Measurements from ENCODE around the gene CACHD1. TPM values are rescaled to one million over a fixed set of nuclear protein-coding genes. Genes with fewer than 3 reads are reported as not detected.

Gene CACHD1
- total RNA-seq, 1 donor from 2014 or later, result 44.6 TPM

DNA sequence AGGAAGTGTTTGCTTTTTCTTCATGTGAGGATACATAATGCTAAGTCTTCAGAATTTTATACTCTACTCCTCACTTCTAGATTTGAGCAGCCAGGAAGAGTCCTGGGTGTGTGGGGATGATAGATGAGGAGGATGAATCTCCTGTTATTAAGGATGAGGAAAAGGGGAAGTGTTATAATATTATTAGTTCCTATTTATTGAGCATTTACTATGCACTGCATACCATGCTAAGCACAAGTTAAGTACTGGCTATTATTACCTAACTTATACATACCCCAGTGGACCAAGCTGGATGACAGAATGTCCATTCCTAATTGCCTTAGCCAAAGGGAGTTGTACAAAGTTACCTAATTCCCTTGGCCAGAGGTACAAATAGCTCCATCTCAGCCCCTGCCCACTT, 19.8 kb downstream of the CACHD1 start:
- DNase-seq (ENCODE audit: extremely low spot score, unreplicated experiment), result no peak
- H3K4me1 Mint-ChIP-seq (ENCODE audit: unreplicated experiment), result peaks cover 56% of the 10 kb centered on the region
- H3K4me3 Mint-ChIP-seq, result peak overlapping the region; percentile 52
- peaks cover 4% of the 10 kb centered on the region for H3K9me3 Mint-ChIP-seq
- H3K27ac Mint-ChIP-seq, result no peak overlapping the region
- peaks cover 6% of the 10 kb centered on the region for H3K36me3 Mint-ChIP-seq
- TF ChIP-seq, protein P1, sequence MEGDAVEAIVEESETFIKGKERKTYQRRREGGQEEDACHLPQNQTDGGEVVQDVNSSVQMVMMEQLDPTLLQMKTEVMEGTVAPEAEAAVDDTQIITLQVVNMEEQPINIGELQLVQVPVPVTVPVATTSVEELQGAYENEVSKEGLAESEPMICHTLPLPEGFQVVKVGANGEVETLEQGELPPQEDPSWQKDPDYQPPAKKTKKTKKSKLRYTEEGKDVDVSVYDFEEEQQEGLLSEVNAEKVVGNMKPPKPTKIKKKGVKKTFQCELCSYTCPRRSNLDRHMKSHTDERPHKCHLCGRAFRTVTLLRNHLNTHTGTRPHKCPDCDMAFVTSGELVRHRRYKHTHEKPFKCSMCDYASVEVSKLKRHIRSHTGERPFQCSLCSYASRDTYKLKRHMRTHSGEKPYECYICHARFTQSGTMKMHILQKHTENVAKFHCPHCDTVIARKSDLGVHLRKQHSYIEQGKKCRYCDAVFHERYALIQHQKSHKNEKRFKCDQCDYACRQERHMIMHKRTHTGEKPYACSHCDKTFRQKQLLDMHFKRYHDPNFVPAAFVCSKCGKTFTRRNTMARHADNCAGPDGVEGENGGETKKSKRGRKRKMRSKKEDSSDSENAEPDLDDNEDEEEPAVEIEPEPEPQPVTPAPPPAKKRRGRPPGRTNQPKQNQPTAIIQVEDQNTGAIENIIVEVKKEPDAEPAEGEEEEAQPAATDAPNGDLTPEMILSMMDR (conservative IDR thresholded peaks at IDR 0.05), result no peak
- peaks cover 3% of the 10 kb centered on the region for H3K27me3 Mint-ChIP-seq

DNA sequence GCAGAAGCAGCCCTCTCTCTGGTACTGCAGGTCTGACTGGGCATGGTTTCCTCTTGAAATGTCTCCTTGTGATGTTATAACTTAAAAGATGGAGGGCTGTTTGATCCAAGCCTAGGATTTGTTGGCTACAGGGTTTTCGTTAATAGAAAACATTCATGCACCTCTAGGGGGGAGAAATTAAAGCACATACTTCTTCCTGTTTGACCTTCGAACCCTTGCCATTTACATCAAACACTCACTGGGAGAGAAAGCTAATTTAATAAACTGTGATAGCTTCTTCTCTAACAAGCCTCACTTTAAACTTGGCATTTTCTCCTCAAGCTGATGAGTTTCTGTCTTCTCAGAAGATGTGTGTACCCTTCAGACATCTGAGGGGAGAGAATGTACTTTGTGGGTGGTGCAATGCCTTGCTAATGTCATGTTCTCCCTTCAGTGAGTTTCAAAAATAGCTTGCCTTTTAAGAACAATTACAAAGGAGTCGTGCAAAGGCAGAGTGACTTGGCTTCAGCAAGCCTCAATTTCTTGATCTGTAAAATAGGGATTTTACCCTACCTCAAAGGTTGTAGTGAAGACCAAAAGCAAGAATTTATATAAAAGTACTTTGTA, 20.4 kb downstream of the CACHD1 start:
- Mint-ChIP-seq H3K27me3 (peaks cover 3% of the 10 kb centered on the region), H3K4me1 (ENCODE audit: unreplicated experiment) (peaks cover 53% of the 10 kb centered on the region), H3K27ac (no peak overlapping the region), H3K36me3 (peaks cover under 1% of the 10 kb centered on the region), H3K9me3 (peaks cover under 1% of the 10 kb centered on the region), H3K4me3 (no peak overlapping the region)
- DNase-seq (ENCODE audit: extremely low spot score, unreplicated experiment), result no peak
- TF ChIP-seq, protein P1 (conservative IDR thresholded peaks at IDR 0.05), result peak; percentile 49

DNA sequence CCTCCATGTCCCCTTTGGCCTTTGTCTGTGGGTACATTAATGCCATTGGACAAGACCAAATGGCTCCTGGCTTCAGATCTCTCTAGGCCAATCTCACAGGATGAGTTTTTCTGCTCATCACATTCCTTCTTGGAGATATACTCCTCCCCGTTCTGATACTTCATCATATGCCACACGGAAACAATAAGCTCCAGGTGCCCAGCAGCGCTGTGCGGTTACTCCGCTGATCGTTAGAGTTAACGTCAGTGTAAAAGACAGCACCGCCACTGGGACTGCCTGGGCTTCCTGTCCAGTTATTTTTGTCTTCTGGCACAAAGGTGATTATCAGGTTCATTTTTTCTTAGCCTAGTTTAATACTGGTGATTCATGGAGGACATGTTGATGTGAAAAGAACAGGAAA, 22.5 kb downstream of the CACHD1 start:
- Mint-ChIP-seq H3K9me3 (no peaks in the 10 kb centered on the region), H3K27me3 (peaks cover 3% of the 10 kb centered on the region), H3K4me3 (no peak overlapping the region), H3K36me3 (no peaks in the 10 kb centered on the region), H3K4me1 (ENCODE audit: unreplicated experiment) (peaks cover 65% of the 10 kb centered on the region), H3K27ac (no peak overlapping the region)
- DNase-seq (ENCODE audit: extremely low spot score, unreplicated experiment), result no peak
- TF ChIP-seq, protein P1 (conservative IDR thresholded peaks at IDR 0.05), result no peak

DNA sequence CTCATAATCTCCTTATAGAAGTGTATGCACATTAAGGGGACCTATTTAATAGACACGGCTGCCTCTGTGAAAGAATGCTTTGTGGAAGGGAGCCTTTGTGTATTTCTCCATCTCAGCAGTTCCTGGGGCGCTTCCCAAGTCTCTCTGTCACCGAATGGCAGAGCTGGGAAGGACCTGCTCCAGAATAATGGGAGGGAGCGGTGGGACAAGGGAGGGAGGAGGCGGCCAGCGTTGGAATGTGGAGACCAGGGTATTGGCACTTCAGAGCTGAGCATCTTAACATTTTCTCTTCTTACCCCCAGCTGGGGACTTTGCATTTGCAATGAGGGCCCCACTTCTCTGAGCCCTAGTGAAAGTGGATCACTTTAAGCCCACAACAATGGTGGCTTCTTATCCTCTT, 23.9 kb downstream of the CACHD1 start:
- DNase-seq (ENCODE audit: extremely low spot score, unreplicated experiment), result no peak
- H3K9me3 Mint-ChIP-seq, result no peaks in the 10 kb centered on the region
- peaks cover 3% of the 10 kb centered on the region for H3K27me3 Mint-ChIP-seq
- TF ChIP-seq, protein P1 (conservative IDR thresholded peaks at IDR 0.05), result no peak
- H3K27ac Mint-ChIP-seq, result no peak overlapping the region
- H3K4me1 Mint-ChIP-seq (ENCODE audit: unreplicated experiment), result peaks cover 67% of the 10 kb centered on the region
- no peaks in the 10 kb centered on the region for H3K36me3 Mint-ChIP-seq
- peak overlapping the region; percentile 21 for H3K4me3 Mint-ChIP-seq

DNA sequence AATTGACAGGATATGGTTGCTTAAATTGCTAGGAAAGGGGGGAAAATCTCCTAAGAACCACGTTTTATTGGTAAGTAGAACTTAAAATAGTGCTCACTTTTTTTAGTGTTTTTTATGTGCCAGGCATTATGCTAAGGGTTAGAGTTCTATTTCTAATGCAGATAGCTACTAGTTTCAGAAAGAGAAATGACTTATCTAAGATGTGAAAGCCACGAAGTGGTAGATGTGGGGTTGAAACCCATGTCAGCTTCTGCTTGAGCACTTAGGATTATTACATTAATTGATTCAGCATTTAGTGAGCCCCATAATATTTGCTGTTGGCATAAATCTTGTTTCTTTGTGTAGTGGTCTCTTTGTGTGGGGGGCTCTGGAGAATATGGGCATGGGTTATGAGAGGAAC, 24.7 kb downstream of the CACHD1 start:
- peaks cover 65% of the 10 kb centered on the region for H3K4me1 Mint-ChIP-seq (ENCODE audit: unreplicated experiment)
- H3K27ac Mint-ChIP-seq, result no peak overlapping the region

More for the DNA sequence above, 24.7 kb downstream of the CACHD1 start:
- Mint-ChIP-seq H3K4me3 (no peak overlapping the region), H3K9me3 (no peaks in the 10 kb centered on the region), H3K27me3 (peaks cover 3% of the 10 kb centered on the region), H3K36me3 (no peaks in the 10 kb centered on the region)
- TF ChIP-seq, protein P1 (conservative IDR thresholded peaks at IDR 0.05), result no peak
- no peak for DNase-seq (ENCODE audit: extremely low spot score, unreplicated experiment)
